H1 (cell line): ENCODE data around the gene AOPEP. TPM values are rescaled to one million over a fixed set of nuclear protein-coding genes. Genes with fewer than 3 reads are reported as not detected.

Experiments
- CTCF ChIA-PET: fragments of 300-600 bp; sonication (Branson Sonifier 250); formaldehyde crosslinking; loops from one replicate; lab custom pipeline; 2021; ENCODE audit not compliant: partially characterized antibody; lab: Charles Lee
- POLR2A ChIA-PET: fragments of 300-600 bp; sonication (Branson Sonifier 250); formaldehyde crosslinking; loops from one replicate; lab custom pipeline; 2021; ENCODE audit warnings: inconsistent platforms; ENCODE audit not compliant: partially characterized antibody; lab: Charles Lee
- DNase-seq, 2 experiments: peaks; one replicate each; pipeline versions ENCODE4 v3.0.0 to v3.0.0-alpha.2; 2010 to 2022; ENCODE audit warnings: low spot score in 2 of 2, low read depth in 1 of 2, mixed read lengths in 1 of 2
- FAIRE-seq: peaks from 2 replicates; lab custom pipeline; 2011; peaks lifted over from hg19 to GRCh38; lab: Jason Lieb, UNC
- H2AFZ ChIP-seq: 2 replicates; pipeline ENCODE4 v1.8.1; 2012; ENCODE audit warnings: low read length, inconsistent platforms
- H2AK5ac ChIP-seq: 2 replicates; pipeline ENCODE4 v1.6.1; 2013; ENCODE audit warnings: low read depth, low read length
- H2BK120ac ChIP-seq: replicated peaks from 2 replicates; pipeline ENCODE3; 2013; ENCODE audit warnings: low read depth, low read length, inconsistent platforms
- H2BK12ac ChIP-seq: 2 replicates; pipeline ENCODE4 v1.6.1; 2013; ENCODE audit warnings: low read depth, low read length
- H2BK15ac ChIP-seq: 2 replicates; pipeline ENCODE4 v1.6.1; 2013; ENCODE audit warnings: low read length
- H2BK20ac ChIP-seq: 2 replicates; pipeline ENCODE4 v1.6.1; 2013; ENCODE audit warnings: low read length
- H2BK5ac ChIP-seq: 2 replicates; pipeline ENCODE4 v1.6.1; 2013; ENCODE audit warnings: low read depth, low read length
- H3K14ac ChIP-seq: 2 replicates; pipeline ENCODE4 v1.6.1; 2013; ENCODE audit warnings: inconsistent platforms; ENCODE audit not compliant: insufficient read length
- H3K18ac ChIP-seq: 2 replicates; pipeline ENCODE4 v1.6.1; 2013; ENCODE audit warnings: low read length; ENCODE audit errors: extremely low read depth
- H3K23ac ChIP-seq: 2 replicates; pipeline ENCODE4 v1.6.1; 2013; ENCODE audit warnings: inconsistent platforms; ENCODE audit not compliant: insufficient read length
- H3K23me2 ChIP-seq: 2 replicates; pipeline ENCODE4 v1.6.1; 2013; ENCODE audit warnings: low read depth, low read length
- H3K27ac ChIP-seq: 2 replicates; pipeline ENCODE4 v1.6.1; 2011; ENCODE audit warnings: low read depth, low read length, inconsistent platforms
- H3K27me3 ChIP-seq, 4 experiments: replicated peaks in 1 of 4; 1 replicate in 1 of 4; 2 replicates in 3 of 4; pipeline versions ENCODE4 v1.6.1 to v1.8.1; 2011 to 2013; ENCODE audit warnings: low read length in 3 of 4, mild to moderate bottlenecking in 3 of 4, inconsistent platforms in 2 of 4, mixed read lengths in 2 of 4, moderate library complexity in 1 of 4; ENCODE audit not compliant: control insufficient read depth in 3 of 4, insufficient read depth in 3 of 4; ENCODE audit errors: extremely low read depth in 1 of 4
- H3K36me3 ChIP-seq, 4 experiments: 2 replicates each; pipeline versions ENCODE4 v1.6.1 to v1.8.1; 2011 to 2013; ENCODE audit warnings: mild to moderate bottlenecking in 4 of 4, low read length in 3 of 4, moderate library complexity in 2 of 4, control low read depth in 1 of 4, inconsistent platforms in 1 of 4; ENCODE audit not compliant: insufficient read depth in 4 of 4, control insufficient read depth in 2 of 4
- H3K4ac ChIP-seq: replicated peaks from 2 replicates; pipeline ENCODE3; 2013; ENCODE audit warnings: low read length, low read depth, mixed read lengths, inconsistent platforms; ENCODE audit not compliant: insufficient read length
- H3K4me1 ChIP-seq, 4 experiments: replicated peaks in 1 of 4; 1 replicate in 1 of 4; 2 replicates in 3 of 4; pipeline versions ENCODE4 v1.6.1 to v1.8.1; 2011 to 2013; ENCODE audit warnings: low read length in 3 of 4, inconsistent platforms in 2 of 4, mixed read lengths in 1 of 4; ENCODE audit not compliant: insufficient read depth in 4 of 4, control insufficient read depth in 3 of 4
- H3K4me2 ChIP-seq, 2 experiments: 2 replicates each; pipeline versions ENCODE4 v1.6.1 to v1.8.1; 2011 to 2013; ENCODE audit warnings: low read depth in 2 of 2, low read length in 2 of 2, control low read depth in 1 of 2, inconsistent platforms in 1 of 2, mild to moderate bottlenecking in 1 of 2; ENCODE audit not compliant: insufficient read depth in 1 of 2
- H3K4me3 ChIP-seq, 4 experiments: fragments of 200-600, 300-600 bp in 1 of 4; sonication (generic), shearing (Covaris generic), sonication (Bioruptor Twin) in 1 of 4; 2 replicates each; pipeline versions ENCODE4 v1.5.1 to v1.8.1; 2011 to 2016; ENCODE audit warnings: low read length in 4 of 4, low read depth in 3 of 4, control low read depth in 2 of 4, inconsistent platforms in 2 of 4, mild to moderate bottlenecking in 2 of 4, mixed read lengths in 1 of 4, moderate library complexity in 1 of 4; ENCODE audit not compliant: insufficient read depth in 2 of 4; ENCODE audit errors: extremely low read depth in 1 of 4
- H3K56ac ChIP-seq: replicated peaks from 2 replicates; pipeline ENCODE3; 2013; ENCODE audit warnings: low read depth, mild to moderate bottlenecking, mixed read lengths, low read length, inconsistent platforms; ENCODE audit not compliant: insufficient read length
- H3K79me1 ChIP-seq: 2 replicates; pipeline ENCODE4 v1.6.1; 2013; ENCODE audit warnings: low read depth, low read length, control low read depth
- H3K79me2 ChIP-seq, 2 experiments: 2 replicates each; pipeline versions ENCODE4 v1.6.1 to v1.8.1; 2012 to 2013; ENCODE audit warnings: low read length in 2 of 2, mild to moderate bottlenecking in 2 of 2, inconsistent platforms in 1 of 2; ENCODE audit not compliant: insufficient read depth in 2 of 2, control insufficient read depth in 1 of 2
- H3K9ac ChIP-seq, 4 experiments: replicated peaks in 1 of 4; 1 replicate in 1 of 4; 2 replicates in 3 of 4; pipeline versions ENCODE4 v1.6.1 to v1.8.1; 2011 to 2013; ENCODE audit warnings: low read depth in 3 of 4, low read length in 3 of 4, control low read depth in 2 of 4, mild to moderate bottlenecking in 2 of 4, moderate library complexity in 2 of 4, inconsistent platforms in 1 of 4; ENCODE audit errors: extremely low read depth in 1 of 4
- H3K9me3 ChIP-seq, 2 experiments: 2 replicates each; pipeline versions ENCODE4 v1.6.1 to v1.8.1; 2012 to 2013; ENCODE audit warnings: mild to moderate bottlenecking in 2 of 2, moderate library complexity in 2 of 2, control low read depth in 1 of 2, inconsistent platforms in 1 of 2, low read depth in 1 of 2, low read length in 1 of 2, mixed read lengths in 1 of 2; ENCODE audit not compliant: insufficient read depth in 2 of 2
- H4K20me1 ChIP-seq, 2 experiments: replicated peaks in 1 of 2; 2 replicates each; pipeline versions ENCODE3 to v1.8.1; 2011 to 2013; ENCODE audit warnings: inconsistent platforms in 2 of 2, low read length in 2 of 2, mild to moderate bottlenecking in 1 of 2; ENCODE audit not compliant: insufficient read depth in 2 of 2, control insufficient read depth in 1 of 2
- H4K5ac ChIP-seq: 2 replicates; pipeline ENCODE4 v1.6.1; 2013; ENCODE audit warnings: low read length, low read depth, mixed read lengths, inconsistent platforms; ENCODE audit not compliant: insufficient read length
- H4K8ac ChIP-seq: 2 replicates; pipeline ENCODE4 v1.8.0; 2013; ENCODE audit warnings: mild to moderate bottlenecking, moderate library complexity, low read length, inconsistent platforms; ENCODE audit not compliant: insufficient read depth; ENCODE audit errors: extremely low read depth
- H4K91ac ChIP-seq: replicated peaks from 2 replicates; pipeline ENCODE3; 2013; ENCODE audit warnings: low read length, mixed read lengths, inconsistent platforms; ENCODE audit not compliant: insufficient read length
- ASH2L ChIP-seq: fragments of 200-600, 300-600 bp; sonication (generic); IDR thresholded peaks from one replicate; pipeline ENCODE4 v1.7.1; 2017; ENCODE audit warnings: low read length
- CBX5 ChIP-seq: fragments of 300-800, 300-1000 bp; sonication (generic); IDR thresholded peaks from 2 replicates; pipeline ENCODE4 v1.7.1; 2016; ENCODE audit warnings: antibody characterized with exemption, low read length, low read depth
- CHD2 ChIP-seq: IDR thresholded peaks from 2 replicates; pipeline ENCODE4 v1.6.1; 2012; ENCODE audit warnings: low read length, improper control_type of control experiment
- FOSL1 ChIP-seq: IDR thresholded peaks from 2 replicates; pipeline ENCODE4 v1.6.1; 2011; ENCODE audit warnings: mild to moderate bottlenecking, low read depth, low read length, moderate library complexity; ENCODE audit not compliant: insufficient read depth
- HDAC6 ChIP-seq: IDR thresholded peaks from one replicate; pipeline ENCODE4 v1.7.1; 2012; ENCODE audit warnings: low read depth, mild to moderate bottlenecking, inconsistent platforms, low read length, moderate library complexity
- JUND ChIP-seq: IDR thresholded peaks from 2 replicates; pipeline ENCODE4 v1.6.1; 2011; ENCODE audit warnings: mild to moderate bottlenecking, improper control_type of control experiment, low read length
- SUZ12 ChIP-seq: fragments of 200-600 bp; sonication (generic); IDR thresholded peaks from 2 replicates; pipeline ENCODE4 v1.6.1; 2012; ENCODE audit warnings: mild to moderate bottlenecking, inconsistent platforms, low read length, moderate library complexity, mixed read lengths
- TAF1 ChIP-seq: IDR thresholded peaks from 2 replicates; pipeline ENCODE4 v1.6.1; 2011; ENCODE audit warnings: mild to moderate bottlenecking, low read depth, low read length
- USF2 ChIP-seq: IDR thresholded peaks from 2 replicates; pipeline ENCODE4 v1.6.1; 2011; ENCODE audit warnings: low read length, improper control_type of control experiment
- WGBS, 2 experiments: shearing (Covaris generic) in 1 of 2; methylation state at CpG; one replicate each; pipeline versions ENCODE4 v1.1.6 to v1.1.7; 2013 to 2015; ENCODE audit warnings: low lambda C conversion rate in 2 of 2, mixed read lengths in 2 of 2, inconsistent platforms in 1 of 2, low coverage in 1 of 2, missing lambda C conversion rate in 1 of 2; ENCODE audit not compliant: insufficient replicate concordance in 2 of 2, insufficient coverage in 1 of 2, insufficient read length in 1 of 2; ENCODE audit errors: extremely low coverage in 1 of 2, missing lambda C conversion rate in 1 of 2; 5-methylcytosine and 5-hydroxymethylcytosine counted together
- polyA plus RNA-seq, 7 experiments: library from polyadenylated mRNA; depleted of rRNA in 3 of 7; stranded (reverse) in 5 of 7; unstranded in 2 of 7; fragments of >200 nt in 5 of 7; fragments of 200-250 nt in 2 of 7; gene quantifications; 1 replicate in 5 of 7; 2 replicates in 1 of 7; 4 replicates in 1 of 7; pipeline versions ENCODE4 v1.2.1 to v1.2.3, GENCODE V29; 2011 to 2013; ENCODE audit warnings: missing spikeins in 2 of 7, mixed read lengths in 2 of 7
- total RNA-seq: library from RNA; stranded (reverse); fragmentation: NEBNext Ultra II Directional; extraction: Animal tissue kit (Norgen Biotek cat#: 25700); gene quantifications from 2 replicates; pipeline ENCODE4 v1.2.1, GENCODE V29; 2021
- TF ChIP-seq, protein P1 (sequence below), 3 experiments: IDR thresholded peaks; 1 replicate in 2 of 3; 2 replicates in 1 of 3; pipeline versions ENCODE4 v1.5.1 to v1.6.1; 2011; ENCODE audit warnings: low read length in 3 of 3, mild to moderate bottlenecking in 3 of 3, inconsistent platforms in 2 of 3, low read depth in 1 of 3, moderate library complexity in 1 of 3; ENCODE audit not compliant: insufficient read depth in 1 of 3; ENCODE audit errors: control extremely low read depth in 1 of 3

Gene AOPEP
- total and polyA plus RNA-seq, 2 of the 8 experiments (the other 6 are each of a cell fraction or from before 2014, with no cell fraction given) = 6.1 to 14.3 TPM

- Histone ChIP-seq H3K27me3 (no peaks in the 10 kb centered on the region), H3K4me2 (no peak overlapping the region), H2BK12ac (no peak overlapping the region), H3K36me3 (no peaks in the 10 kb centered on the region), H2BK5ac (no peak overlapping the region), H3K4me1 (peaks cover 0 to 6% (median 5%) of the 10 kb centered on the region in 4 experiments; a peak in 2 of 7 replicates), H4K91ac (no peak overlapping the region), H3K4ac (no peak overlapping the region), H3K79me2 (no peaks in the 10 kb centered on the region), H3K56ac (no peak overlapping the region), H3K9ac (no peak overlapping the region), H4K5ac (no peak overlapping the region), H3K4me3 (no peak overlapping the region), H2BK15ac (no peak overlapping the region), H3K9me3 (no peaks in the 10 kb centered on the region), H2BK20ac (no peak overlapping the region), H3K14ac (no peak overlapping the region), H3K23ac (no peak overlapping the region), H3K23me2 (no peaks in the 10 kb centered on the region), H2AFZ (no peak overlapping the region), H2BK120ac (no peak overlapping the region), H3K18ac (no peak overlapping the region), H3K79me1 (no peaks in the 10 kb centered on the region), H4K8ac (no peak overlapping the region), H2AK5ac (no peak overlapping the region), H3K27ac (no peak overlapping the region), H4K20me1 (peaks cover 0 to 1% of the 10 kb centered on the region in 2 experiments)
- ChIA-PET CTCF (interaction anchor here (0.6 to 2.5 kb wide), 7 partner anchors 8 to 1338 kb away, joined by 3 to 10 read pairs (median 3); no protein-coding TSS in a partner anchor), POLR2A (interaction anchor here (1.3 kb wide), 1 partner anchor 12 kb away, joined by 4 read pairs; no protein-coding TSS in a partner anchor)
- no peak for FAIRE-seq
- 87% methylated on average over 3 of the region's 3 CpGs; no CpG with 5 or more reads in 1 of the 2 experiments for WGBS, 2 experiments
- DNase-seq = no peak
- TF ChIP-seq, protein P1, sequence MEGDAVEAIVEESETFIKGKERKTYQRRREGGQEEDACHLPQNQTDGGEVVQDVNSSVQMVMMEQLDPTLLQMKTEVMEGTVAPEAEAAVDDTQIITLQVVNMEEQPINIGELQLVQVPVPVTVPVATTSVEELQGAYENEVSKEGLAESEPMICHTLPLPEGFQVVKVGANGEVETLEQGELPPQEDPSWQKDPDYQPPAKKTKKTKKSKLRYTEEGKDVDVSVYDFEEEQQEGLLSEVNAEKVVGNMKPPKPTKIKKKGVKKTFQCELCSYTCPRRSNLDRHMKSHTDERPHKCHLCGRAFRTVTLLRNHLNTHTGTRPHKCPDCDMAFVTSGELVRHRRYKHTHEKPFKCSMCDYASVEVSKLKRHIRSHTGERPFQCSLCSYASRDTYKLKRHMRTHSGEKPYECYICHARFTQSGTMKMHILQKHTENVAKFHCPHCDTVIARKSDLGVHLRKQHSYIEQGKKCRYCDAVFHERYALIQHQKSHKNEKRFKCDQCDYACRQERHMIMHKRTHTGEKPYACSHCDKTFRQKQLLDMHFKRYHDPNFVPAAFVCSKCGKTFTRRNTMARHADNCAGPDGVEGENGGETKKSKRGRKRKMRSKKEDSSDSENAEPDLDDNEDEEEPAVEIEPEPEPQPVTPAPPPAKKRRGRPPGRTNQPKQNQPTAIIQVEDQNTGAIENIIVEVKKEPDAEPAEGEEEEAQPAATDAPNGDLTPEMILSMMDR (IDR thresholded peaks at IDR 0.05; ENCODE audit: control extremely low read depth in 1 of 3, insufficient read depth in 1 of 3, low read depth in 1 of 3, low read length in 3 of 3) = no peak
- TF ChIP-seq FOSL1 (no peak), JUND (no peak), ASH2L (no peak), CHD2 (no peak), CBX5 (no peak), HDAC6 (no peak), USF2 (no peak), TAF1 (no peak), SUZ12 (no peak)
Measured at GRCh38 chr9:94995048-94995693, 268.7 kb downstream of the AOPEP start.
